Panc1 (cell line): ENCODE measurements around the gene CBLN1. TPM values are rescaled to one million over a fixed set of nuclear protein-coding genes. Genes with fewer than 3 reads are reported as not detected.

Source experiments
- ATAC-seq: fragments of 200-7000 bp; cut with Tn5 transposase; 2 replicates; pipeline ENCODE4 v1.9.1; 2020; ENCODE audit warnings: mild to moderate bottlenecking, moderate library complexity
- BruUV-seq: library from RNA; stranded (reverse); fragments of 400-500 nt; replicated peaks from 2 replicates; lab custom pipeline; 2021; lab: Mats Ljungman, UMichigan
- CTCF ChIA-PET: fragments of 300-600 bp; sonication (Branson Sonifier 250); formaldehyde crosslinking; loops from one replicate; lab custom pipeline; 2022; ENCODE audit warnings: antibody characterized with exemption; lab: Charles Lee
- POLR2A ChIA-PET: fragments of 300-600 bp; sonication (Branson Sonifier 250); formaldehyde crosslinking; loops from one replicate; lab custom pipeline; 2022; ENCODE audit warnings: antibody characterized with exemption; lab: Charles Lee
- DNase-seq: peaks from one replicate; pipeline ENCODE4 v3.0.0-alpha.2; 2010; ENCODE audit warnings: low read depth, low spot score
- H3K27ac ChIP-seq: 2 replicates; pipeline ENCODE4 v1.5.1; 2011; ENCODE audit warnings: mild to moderate bottlenecking, low read length, inconsistent platforms
- H3K27me3 ChIP-seq: fragments of 200-500 bp; sonication (Bioruptor generic); 2 replicates; pipeline ENCODE4 v1.6.0; 2014; ENCODE audit warnings: low read length, inconsistent platforms; ENCODE audit not compliant: control insufficient read depth, insufficient read depth
- H3K36me3 ChIP-seq: fragments of 200-500 bp; sonication (Bioruptor generic); 2 replicates; pipeline ENCODE4 v1.5.1; 2014; ENCODE audit warnings: inconsistent platforms, mild to moderate bottlenecking, low read length, moderate library complexity; ENCODE audit not compliant: control insufficient read depth, insufficient read depth
- H3K4me1 ChIP-seq: 2 replicates; pipeline ENCODE4 v1.5.1; 2011; ENCODE audit warnings: inconsistent platforms, mild to moderate bottlenecking, low read length, moderate library complexity; ENCODE audit not compliant: control insufficient read depth, insufficient read depth
- H3K4me3 ChIP-seq, 2 experiments: 2 replicates each; pipeline ENCODE4 v1.5.1; 2011 to 2012; ENCODE audit warnings: low read depth in 2 of 2, low read length in 2 of 2, mild to moderate bottlenecking in 2 of 2, inconsistent platforms in 1 of 2, moderate library complexity in 1 of 2
- H3K9me3 ChIP-seq: fragments of 200-500 bp; sonication (Bioruptor generic); 2 replicates; pipeline ENCODE4 v1.5.1; 2014; ENCODE audit warnings: low read depth, mild to moderate bottlenecking, inconsistent platforms, low read length, moderate library complexity; ENCODE audit not compliant: control insufficient read depth, insufficient read depth
- POLR2AphosphoS5 ChIP-seq: IDR thresholded peaks from 2 replicates; pipeline ENCODE4 v1.6.1; 2012; ENCODE audit warnings: mild to moderate bottlenecking, low read depth, low read length, moderate library complexity
- SIN3A ChIP-seq: IDR thresholded peaks from 2 replicates; pipeline ENCODE4 v1.6.1; 2012; ENCODE audit warnings: low read depth, mild to moderate bottlenecking, low read length, moderate library complexity, borderline replicate concordance; ENCODE audit not compliant: insufficient read depth
- TCF7L2 ChIP-seq: IDR thresholded peaks from 2 replicates; pipeline ENCODE4 v1.6.1; 2011; ENCODE audit warnings: mild to moderate bottlenecking, low read depth, low read length, inconsistent platforms
- in situ Hi-C: cut with HindIII; loops from 2 replicates; pipeline ENCODE4 v1.10.0; 2016; ENCODE audit warnings: low sequenced_read_pairs, low pct_unique_long_range_greater_than_20kb
- intact Hi-C: fragments of 100-400 bp; cut with micrococcal nuclease; formaldehyde crosslinking; loops from one replicate; pipeline ENCODE4 v1.10.0; 2022; ENCODE audit not compliant: unreplicated experiment
- total RNA-seq: library from RNA; stranded (reverse); gene quantifications from one replicate; pipeline ENCODE4 v1.2.1, GENCODE V29; 2021; ENCODE audit not compliant: unreplicated experiment
- TF ChIP-seq, protein P1 (sequence below), 2 experiments: IDR thresholded peaks; 2 replicates each; pipeline ENCODE4 v1.6.1; 2011 to 2012; ENCODE audit warnings: low read depth in 2 of 2, control low read depth in 1 of 2, low read length in 1 of 2, mild to moderate bottlenecking in 1 of 2, moderate library complexity in 1 of 2; ENCODE audit not compliant: insufficient read depth in 1 of 2
- TF ChIP-seq, protein P2 (sequence below): fragments of 450-650 bp; IDR thresholded peaks from 2 replicates; pipeline ENCODE4 v1.5.1; 2017; ENCODE audit warnings: mild to moderate bottlenecking

Gene CBLN1
- total RNA-seq, 1 experiment from 2014 or later, result not detected

DNA sequence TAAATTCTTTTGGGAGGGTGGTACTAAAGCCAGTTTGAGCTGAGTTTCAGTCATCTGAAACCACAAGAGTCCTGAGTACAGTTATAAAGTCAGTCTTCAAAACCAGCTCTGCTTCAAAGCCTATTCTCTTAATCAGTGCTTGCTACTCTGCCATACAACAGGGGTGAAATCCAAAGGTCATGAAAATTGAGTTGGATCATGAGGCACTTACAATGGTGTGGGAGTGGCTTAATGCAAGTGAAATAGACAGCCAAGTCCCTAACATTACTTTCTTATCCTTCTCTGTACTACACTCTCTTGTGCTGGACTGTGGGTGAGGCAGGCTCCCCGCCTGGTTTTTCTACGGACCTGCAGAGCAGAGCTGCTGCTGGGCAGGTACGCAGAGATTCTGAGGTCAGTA lies 12.4 kb downstream of the CBLN1 start:
- CTCF ChIA-PET, result no interaction called here
- intact Hi-C loops, result no loop called here

DNA sequence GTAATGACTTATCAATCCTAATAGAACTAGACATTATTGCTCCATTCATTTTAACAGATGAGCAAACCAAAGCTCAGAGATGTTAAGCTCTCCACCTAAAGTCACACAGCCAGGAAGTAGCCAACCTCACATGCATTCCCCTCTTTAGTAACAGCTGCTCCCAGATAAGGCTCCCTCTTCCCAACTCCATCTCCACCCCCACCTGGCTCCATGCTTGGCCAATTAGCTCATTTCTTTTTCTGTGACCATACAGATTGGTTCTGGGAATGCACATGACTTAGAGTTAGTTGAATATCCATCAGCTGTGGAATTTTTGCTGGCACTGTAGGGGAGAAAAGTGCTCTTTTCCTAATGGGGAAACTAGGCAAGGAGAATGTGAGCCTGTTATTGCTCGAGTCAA lies 13.0 kb downstream of the CBLN1 start:
- no peak for TF ChIP-seq SIN3A
- TF ChIP-seq, protein P1, sequence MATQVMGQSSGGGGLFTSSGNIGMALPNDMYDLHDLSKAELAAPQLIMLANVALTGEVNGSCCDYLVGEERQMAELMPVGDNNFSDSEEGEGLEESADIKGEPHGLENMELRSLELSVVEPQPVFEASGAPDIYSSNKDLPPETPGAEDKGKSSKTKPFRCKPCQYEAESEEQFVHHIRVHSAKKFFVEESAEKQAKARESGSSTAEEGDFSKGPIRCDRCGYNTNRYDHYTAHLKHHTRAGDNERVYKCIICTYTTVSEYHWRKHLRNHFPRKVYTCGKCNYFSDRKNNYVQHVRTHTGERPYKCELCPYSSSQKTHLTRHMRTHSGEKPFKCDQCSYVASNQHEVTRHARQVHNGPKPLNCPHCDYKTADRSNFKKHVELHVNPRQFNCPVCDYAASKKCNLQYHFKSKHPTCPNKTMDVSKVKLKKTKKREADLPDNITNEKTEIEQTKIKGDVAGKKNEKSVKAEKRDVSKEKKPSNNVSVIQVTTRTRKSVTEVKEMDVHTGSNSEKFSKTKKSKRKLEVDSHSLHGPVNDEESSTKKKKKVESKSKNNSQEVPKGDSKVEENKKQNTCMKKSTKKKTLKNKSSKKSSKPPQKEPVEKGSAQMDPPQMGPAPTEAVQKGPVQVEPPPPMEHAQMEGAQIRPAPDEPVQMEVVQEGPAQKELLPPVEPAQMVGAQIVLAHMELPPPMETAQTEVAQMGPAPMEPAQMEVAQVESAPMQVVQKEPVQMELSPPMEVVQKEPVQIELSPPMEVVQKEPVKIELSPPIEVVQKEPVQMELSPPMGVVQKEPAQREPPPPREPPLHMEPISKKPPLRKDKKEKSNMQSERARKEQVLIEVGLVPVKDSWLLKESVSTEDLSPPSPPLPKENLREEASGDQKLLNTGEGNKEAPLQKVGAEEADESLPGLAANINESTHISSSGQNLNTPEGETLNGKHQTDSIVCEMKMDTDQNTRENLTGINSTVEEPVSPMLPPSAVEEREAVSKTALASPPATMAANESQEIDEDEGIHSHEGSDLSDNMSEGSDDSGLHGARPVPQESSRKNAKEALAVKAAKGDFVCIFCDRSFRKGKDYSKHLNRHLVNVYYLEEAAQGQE (IDR thresholded peaks at IDR 0.05; ENCODE audit: insufficient read depth in 1 of 2, low read depth in 2 of 2, low read length in 1 of 2), result no peak
- TF ChIP-seq, protein P2, sequence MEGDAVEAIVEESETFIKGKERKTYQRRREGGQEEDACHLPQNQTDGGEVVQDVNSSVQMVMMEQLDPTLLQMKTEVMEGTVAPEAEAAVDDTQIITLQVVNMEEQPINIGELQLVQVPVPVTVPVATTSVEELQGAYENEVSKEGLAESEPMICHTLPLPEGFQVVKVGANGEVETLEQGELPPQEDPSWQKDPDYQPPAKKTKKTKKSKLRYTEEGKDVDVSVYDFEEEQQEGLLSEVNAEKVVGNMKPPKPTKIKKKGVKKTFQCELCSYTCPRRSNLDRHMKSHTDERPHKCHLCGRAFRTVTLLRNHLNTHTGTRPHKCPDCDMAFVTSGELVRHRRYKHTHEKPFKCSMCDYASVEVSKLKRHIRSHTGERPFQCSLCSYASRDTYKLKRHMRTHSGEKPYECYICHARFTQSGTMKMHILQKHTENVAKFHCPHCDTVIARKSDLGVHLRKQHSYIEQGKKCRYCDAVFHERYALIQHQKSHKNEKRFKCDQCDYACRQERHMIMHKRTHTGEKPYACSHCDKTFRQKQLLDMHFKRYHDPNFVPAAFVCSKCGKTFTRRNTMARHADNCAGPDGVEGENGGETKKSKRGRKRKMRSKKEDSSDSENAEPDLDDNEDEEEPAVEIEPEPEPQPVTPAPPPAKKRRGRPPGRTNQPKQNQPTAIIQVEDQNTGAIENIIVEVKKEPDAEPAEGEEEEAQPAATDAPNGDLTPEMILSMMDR, result no peak
- Histone ChIP-seq H3K27ac (no peak overlapping the region), H3K27me3 (no peaks in the 10 kb centered on the region), H3K4me1 (no peaks in the 10 kb centered on the region), H3K36me3 (no peaks in the 10 kb centered on the region), H3K4me3 (no peak overlapping the region), H3K9me3 (no peaks in the 10 kb centered on the region)
- CTCF ChIA-PET, result interaction anchor here (0.7 kb wide), 1 partner anchor 399 kb away, joined by 3 read pairs; no protein-coding TSS in a partner anchor
- POLR2A ChIA-PET, result no interaction called here
- DNase-seq (no peak), ATAC-seq (no peak)
- in situ Hi-C loops, result no loop called here
- intact Hi-C loops, result no loop called here
- BruUV-seq, result no TSS peak

More for the DNA sequence above, 12.4 kb downstream of the CBLN1 start:
- Histone ChIP-seq H3K4me3 (no peak overlapping the region), H3K27ac (no peak overlapping the region), H3K36me3 (no peaks in the 10 kb centered on the region), H3K9me3 (no peaks in the 10 kb centered on the region), H3K4me1 (no peaks in the 10 kb centered on the region), H3K27me3 (no peaks in the 10 kb centered on the region)
- ATAC-seq, result no peak
- POLR2A ChIA-PET, result no interaction called here
- in situ Hi-C loops, result no loop called here
- BruUV-seq, result no TSS peak
- DNase-seq, result no peak
- no peak for TF ChIP-seq POLR2AphosphoS5
- TF ChIP-seq TCF7L2, result no peak
- TF ChIP-seq, protein P2, result no peak
- TF ChIP-seq, protein P1 (IDR thresholded peaks at IDR 0.05; ENCODE audit: insufficient read depth in 1 of 2, low read depth in 2 of 2, low read length in 1 of 2), result no peak
- TF ChIP-seq SIN3A, result no peak
